HG03175 (cell line): ENCODE measurements around the gene COL2A1.

Source experiments
- ATAC-seq: cut with Tn5 transposase; IDR thresholded peaks from one replicate; pipeline ENCODE4 v1.9.1; 2021; ENCODE audit warnings: mild to moderate bottlenecking, moderate library complexity; ENCODE audit not compliant: unreplicated experiment

Gene COL2A1

DNA sequence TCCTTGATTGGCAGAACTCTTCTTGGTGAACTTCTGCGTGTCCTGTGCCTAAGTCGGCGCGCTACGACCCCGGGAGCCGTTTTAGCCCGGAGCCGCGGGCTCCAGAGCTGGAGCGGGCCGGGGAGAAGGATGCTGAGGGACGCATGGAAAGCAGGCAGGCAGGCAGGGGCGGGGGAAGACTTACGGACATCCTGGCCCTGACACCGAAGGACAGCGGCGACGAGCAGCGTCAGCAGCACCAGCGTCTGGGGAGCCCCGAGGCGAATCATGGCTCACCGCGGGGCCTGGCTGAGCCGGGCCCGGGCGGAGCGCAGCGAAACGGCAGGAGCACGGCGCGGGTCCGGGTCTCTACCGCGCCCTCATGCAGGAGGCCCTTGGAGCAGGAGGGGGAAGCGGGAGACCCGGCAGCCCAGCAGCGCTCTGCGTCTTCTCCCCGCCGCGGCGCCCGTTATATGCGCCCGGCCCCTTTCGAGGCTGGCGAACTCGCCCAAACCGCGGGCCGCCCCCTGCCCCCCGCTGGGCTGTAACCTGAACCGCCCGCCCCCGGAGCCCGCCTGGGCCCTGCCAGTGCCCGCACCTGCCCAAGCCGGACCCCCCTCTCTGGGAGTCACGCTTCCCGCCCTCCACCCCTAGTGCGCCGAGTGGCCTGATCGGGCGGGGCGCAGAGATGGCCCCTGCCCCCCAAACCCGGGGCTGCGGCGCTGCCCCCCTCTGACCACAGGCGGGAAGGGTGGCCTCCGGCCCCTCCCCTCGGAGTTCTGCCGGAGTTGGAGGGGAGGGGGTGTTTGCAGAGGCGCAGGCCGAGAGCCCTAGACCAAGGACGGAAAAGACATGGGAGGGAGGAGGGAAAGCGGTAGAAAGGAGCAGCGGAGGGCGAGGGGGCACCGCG is at the start of gene COL2A1:
Gene COL2A1, minus strand, starts transcription at position 424 of the 889 bp plus-strand sequence. Its CDS starts 155 bp downstream, at position 269.
- no peak for ATAC-seq

DNA sequence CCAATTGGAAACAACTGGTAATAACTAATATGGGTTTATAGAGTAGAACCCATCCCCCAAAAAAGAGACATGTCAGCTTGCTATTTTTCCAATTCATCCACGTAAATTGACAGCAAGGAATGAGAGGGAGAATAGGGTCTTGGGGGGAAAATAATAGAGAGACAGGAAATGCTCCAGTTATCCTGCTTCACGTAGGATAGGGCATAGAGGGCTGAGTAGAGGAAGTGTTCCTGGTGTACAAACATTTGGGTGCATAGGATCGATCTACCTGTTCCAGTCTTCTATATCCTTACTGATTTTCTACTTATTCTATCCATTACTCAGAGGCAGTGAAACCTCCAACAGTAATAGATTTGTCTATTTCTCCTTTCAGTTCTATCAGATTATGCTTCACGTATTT is 49.6 kb upstream of the COL2A1 start:
- ATAC-seq: no peak

- ATAC-seq: no peak
Observed at GRCh38 chr12:48053122-48053521, 48.8 kb upstream of the COL2A1 start.

DNA sequence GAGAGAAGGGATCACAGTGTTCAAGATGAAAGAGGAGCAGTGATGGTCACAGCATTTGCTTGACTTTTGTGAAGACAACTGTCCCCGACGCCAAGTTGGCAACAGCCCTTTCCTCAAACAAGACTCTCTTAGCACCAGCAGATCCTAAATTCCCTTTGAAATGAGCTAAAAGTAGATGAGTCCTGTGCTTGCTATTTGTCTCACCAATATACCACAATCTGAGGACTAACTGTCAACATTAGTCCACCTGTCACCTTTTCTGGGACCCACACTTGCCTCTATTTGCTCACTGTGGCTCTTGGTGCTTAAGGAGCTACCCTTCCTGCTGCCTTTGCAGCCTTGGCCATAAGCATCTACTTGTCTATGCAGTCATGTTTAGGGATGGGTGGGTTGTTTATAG is 47.4 kb upstream of the COL2A1 start:
- no peak for ATAC-seq

DNA sequence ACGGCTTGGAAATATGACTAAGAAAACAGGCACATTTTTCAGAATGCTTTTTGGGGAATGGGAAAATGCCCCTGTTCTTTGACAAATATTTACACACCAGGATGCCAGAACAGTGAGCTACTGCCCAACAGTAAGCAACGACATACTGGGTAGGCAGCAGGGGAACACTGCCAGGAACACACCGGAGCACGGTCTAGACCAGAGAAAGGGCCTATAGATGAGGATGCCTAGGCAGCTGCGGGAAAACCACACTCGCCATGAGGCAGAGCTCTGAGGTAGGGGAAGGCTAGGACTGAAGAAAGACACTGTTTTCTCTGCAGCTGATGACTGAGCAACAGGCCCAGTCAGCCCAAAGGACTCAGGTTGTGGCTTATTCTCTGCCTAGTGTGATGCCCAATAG is 45.9 kb upstream of the COL2A1 start:
- ATAC-seq: no peak

- no peak for ATAC-seq
Observed at GRCh38 chr12:48045965-48046518, 41.8 kb upstream of the COL2A1 start.

GRCh38 chr12:48045061-48045846 is 41.0 kb upstream of the COL2A1 start:
- ATAC-seq: no peak

DNA sequence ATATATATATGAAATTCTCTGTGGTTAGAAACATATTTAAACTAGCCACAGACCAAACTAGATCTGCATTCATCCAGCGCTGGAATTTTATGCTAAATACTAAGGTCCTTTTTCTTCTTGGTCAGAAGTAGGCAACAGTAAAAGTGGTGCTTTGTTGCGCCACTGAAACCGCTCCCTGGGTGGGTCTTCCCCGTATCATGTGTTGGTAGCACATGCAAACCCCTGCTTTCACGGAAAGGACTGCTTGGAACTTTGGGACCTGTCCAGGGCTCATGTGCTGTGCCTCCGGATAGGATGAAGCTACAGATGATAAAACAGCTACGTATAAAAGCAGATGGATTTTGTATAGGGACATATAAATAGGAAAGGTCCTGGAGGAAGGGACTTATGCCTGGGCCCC is 40.1 kb upstream of the COL2A1 start:
- no peak for ATAC-seq

DNA sequence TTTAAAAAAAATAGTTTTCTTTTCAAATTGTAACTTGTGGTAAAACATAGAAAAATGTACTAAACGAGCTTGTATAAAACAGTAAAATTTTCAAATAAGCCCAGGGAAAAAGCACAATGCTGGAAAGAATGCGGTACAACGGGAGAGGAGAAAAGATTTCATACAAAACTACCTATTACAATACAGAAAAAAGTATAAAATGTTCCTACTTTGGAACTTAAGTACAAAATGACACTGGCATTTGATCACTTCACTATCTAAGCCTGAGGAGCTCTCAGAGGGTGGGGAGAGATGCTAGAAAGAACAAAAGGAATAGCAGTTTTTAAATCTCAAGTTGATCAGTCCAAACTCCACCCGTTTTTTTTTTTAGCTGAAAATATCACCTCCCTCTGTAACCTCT is 39.5 kb upstream of the COL2A1 start:
- no peak for ATAC-seq

DNA sequence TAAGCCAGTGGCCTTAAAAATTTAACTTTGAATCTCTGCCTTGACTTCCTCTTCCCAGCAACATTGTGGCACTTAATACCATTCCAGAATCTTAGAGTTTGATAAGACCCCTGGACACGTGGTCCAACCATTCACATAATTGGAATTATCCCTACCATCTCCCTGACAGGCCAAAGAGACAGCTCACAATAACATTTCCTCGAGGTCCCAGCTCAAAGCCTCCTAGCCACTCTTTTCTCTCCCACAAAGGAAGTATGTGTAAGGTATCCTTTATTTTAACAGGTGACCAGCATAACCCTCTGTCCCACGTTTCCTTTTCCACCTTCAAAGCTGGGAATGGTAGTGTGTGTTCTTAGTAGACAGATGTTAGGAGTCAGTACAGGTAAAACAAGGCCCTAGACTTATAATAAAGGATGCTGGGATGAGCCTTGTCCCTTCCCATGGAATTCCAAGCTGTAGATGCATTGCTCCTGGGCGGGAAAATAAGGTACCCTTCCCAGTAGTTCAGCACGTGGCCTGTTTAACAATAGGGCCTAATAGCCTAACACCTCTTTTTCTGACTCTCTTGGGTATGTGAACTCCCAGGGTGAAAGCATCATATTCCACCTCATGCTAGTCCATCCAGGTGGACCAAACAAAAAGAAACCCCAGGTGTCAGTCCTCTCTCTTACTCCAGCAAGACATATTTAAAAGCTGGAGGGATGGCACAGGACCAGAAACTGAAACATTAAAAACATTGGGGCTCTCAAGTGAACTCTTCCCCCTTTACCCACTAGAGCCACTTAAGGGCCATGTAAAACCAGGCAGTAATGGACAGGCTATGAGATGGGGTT is 37.5 kb upstream of the COL2A1 start:
- no peak for ATAC-seq

- ATAC-seq: no peak
Observed at GRCh38 chr12:48040354-48040753, 36.1 kb upstream of the COL2A1 start.

GRCh38 chr12:48039151-48039550 is 34.9 kb upstream of the COL2A1 start:
- ATAC-seq: no peak

DNA sequence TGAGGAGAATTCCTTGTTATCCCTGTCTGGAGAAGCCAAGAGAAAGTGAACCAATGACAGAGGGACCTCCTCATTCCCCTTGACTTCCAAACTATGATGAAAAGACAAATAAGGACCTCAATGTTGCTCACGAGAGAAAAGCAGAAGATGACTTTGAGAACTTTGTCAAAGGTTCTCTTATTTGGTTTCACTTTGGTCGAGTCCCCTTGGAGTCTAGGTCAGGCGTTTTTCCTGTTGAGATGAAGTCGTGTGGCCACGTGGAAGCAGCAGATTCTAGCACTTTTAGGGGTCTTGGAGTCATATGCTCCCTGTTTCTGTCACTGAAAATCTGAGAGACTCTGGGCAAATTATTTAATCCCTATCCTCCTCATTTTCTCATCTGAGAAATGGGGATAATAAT is 33.8 kb upstream of the COL2A1 start:
- ATAC-seq: no peak

DNA sequence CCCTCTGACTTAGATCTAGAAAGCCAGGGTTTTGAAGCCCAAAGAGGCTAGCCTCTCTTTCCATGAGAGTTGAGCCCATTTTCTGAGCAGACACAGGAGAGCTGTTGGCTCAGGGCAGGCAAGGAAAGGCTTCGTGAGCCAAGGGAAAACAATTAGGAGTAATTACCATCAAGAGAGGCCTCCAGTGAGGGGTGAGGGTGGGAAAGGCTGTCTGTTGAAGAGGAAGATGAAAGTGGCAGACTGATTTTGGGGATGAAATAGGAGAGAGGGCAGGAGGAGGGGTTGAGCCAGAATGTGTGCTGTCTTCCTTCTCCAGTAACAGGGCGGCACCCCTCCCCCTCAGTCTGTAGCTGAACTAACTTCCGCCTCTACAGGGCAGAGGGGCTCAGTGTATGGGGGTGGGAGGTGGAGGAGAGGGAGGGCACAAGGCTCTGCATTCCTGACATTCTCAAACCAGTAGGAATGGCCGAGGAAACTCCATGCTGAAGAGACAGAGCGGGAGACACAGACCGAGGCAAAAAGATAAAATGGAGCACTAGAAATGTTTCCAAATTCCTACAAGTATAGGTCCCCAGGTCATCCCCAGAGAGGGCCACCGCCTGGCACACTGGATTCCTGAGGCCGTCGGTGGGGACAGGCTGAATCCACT is 33.1 kb upstream of the COL2A1 start:
- no peak for ATAC-seq

GRCh38 chr12:48036818-48037217 is 32.5 kb upstream of the COL2A1 start:
- no peak for ATAC-seq

- ATAC-seq: no peak
Observed at GRCh38 chr12:48034835-48035805, 30.8 kb upstream of the COL2A1 start.

DNA sequence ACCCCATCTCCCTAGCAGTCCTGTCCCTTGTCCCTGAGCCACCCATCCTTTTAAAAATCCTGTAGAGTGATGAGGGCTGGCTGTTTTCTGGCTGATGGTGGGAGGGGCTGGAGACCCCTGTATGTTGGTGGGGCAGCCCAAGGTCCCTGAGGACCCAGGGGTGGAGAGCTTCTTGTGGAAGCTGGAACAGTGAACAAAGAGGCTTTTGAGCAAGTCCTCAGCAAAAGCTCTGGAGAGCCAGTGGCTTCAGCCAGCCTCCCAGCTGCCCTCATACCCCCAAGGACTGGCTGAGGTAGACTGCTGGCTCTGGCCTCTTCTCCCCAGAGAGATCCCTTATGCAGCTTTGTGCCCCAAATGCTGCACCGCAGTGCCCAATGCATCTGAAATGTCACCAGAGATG is 29.2 kb upstream of the COL2A1 start:
- ATAC-seq: no peak

DNA sequence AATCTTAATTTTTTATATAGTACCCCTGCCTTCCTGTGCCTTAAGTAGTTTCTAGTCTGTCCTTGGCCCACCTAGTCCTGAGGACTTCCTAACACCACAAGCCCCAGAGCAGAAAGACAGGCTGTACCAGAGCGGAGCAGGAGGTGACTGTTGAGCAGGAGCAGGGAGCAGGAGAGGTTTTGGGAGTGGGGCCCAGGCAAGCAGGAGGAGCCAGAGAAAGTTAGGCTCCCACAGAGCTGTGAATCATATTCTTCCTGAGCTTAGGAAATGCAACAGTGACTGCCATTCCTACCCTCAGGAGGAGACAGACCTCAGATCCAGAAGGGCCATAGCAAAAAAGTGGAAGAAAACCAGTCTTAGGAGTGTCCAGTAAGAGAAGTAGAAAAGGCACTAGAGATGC is 28.3 kb upstream of the COL2A1 start:
- no peak for ATAC-seq
